WTC11 (cell line): ENCODE measurements around the gene RAD21L1. TPM values are rescaled to one million over a fixed set of nuclear protein-coding genes. Genes with fewer than 3 reads are reported as not detected.

Experiments used
- ATAC-seq: fragments of 200-7000 bp; cut with Tn5 transposase; 2 replicates; pipeline ENCODE4 v1.10.0; 2021; ENCODE audit warnings: mild to moderate bottlenecking, moderate library complexity
- CTCF ChIA-PET: fragments of 300-600 bp; sonication (Branson Sonifier 250); formaldehyde crosslinking; loops from one replicate; lab custom pipeline; 2021; ENCODE audit warnings: antibody characterized with exemption; lab: Charles Lee
- POLR2A ChIA-PET: fragments of 350-600 bp; sonication (Branson Sonifier 250); formaldehyde crosslinking; loops from one replicate; lab custom pipeline; 2021; ENCODE audit warnings: antibody characterized with exemption; lab: Charles Lee
- DNase-seq: peaks from one replicate; pipeline ENCODE4 v3.0.0; 2021; ENCODE audit warnings: low spot score
- H3K27ac Mint-ChIP-seq: 2 replicates; pipeline ENCODE4 v1.8.0; 2021; ENCODE audit warnings: mixed read lengths
- H3K27me3 Mint-ChIP-seq: 2 replicates; pipeline ENCODE4 v1.8.0; 2021; ENCODE audit warnings: low read depth, mild to moderate bottlenecking, moderate library complexity, mixed read lengths
- H3K36me3 Mint-ChIP-seq: 2 replicates; pipeline ENCODE4 v1.8.0; 2021; ENCODE audit warnings: mixed read lengths
- H3K4me1 Mint-ChIP-seq: 2 replicates; pipeline ENCODE4 v1.8.0; 2022; ENCODE audit warnings: mixed read lengths
- H3K4me3 Mint-ChIP-seq: 2 replicates; pipeline ENCODE4 v1.8.0; 2021; ENCODE audit warnings: mild to moderate bottlenecking, moderate library complexity, mixed read lengths
- H3K9me3 Mint-ChIP-seq: 2 replicates; pipeline ENCODE4 v1.8.0; 2021; ENCODE audit warnings: mixed read lengths
- ATF1 ChIP-seq: sonication (generic); formaldehyde crosslinking; IDR thresholded peaks from 2 replicates; pipeline ENCODE4 v1.8.1; 2023; ENCODE audit warnings: mild to moderate bottlenecking, moderate library complexity, missing genetic modification reagents
- CBFB ChIP-seq: sonication (generic); formaldehyde crosslinking; IDR thresholded peaks from 2 replicates; pipeline ENCODE4 v1.8.1; 2022; ENCODE audit warnings: mild to moderate bottlenecking, low read depth, missing genetic modification reagents
- CREM ChIP-seq: sonication (generic); formaldehyde crosslinking; IDR thresholded peaks from 2 replicates; pipeline ENCODE4 v1.8.1; 2022; ENCODE audit warnings: mild to moderate bottlenecking, missing genetic modification reagents, moderate library complexity
- ELF4 ChIP-seq: sonication (generic); formaldehyde crosslinking; IDR thresholded peaks from 2 replicates; pipeline ENCODE4 v1.8.1; 2022; ENCODE audit warnings: low read depth, mild to moderate bottlenecking, moderate library complexity, missing genetic modification reagents
- ETV6 ChIP-seq: sonication (generic); formaldehyde crosslinking; IDR thresholded peaks from 2 replicates; pipeline ENCODE4 v1.8.1; 2022; ENCODE audit warnings: mild to moderate bottlenecking, missing genetic modification reagents
- JAZF1 ChIP-seq: fragments of 250-450 bp; sonication (Bioruptor Pico); IDR thresholded peaks from 2 replicates; pipeline ENCODE4 v1.9.0; 2021; ENCODE audit warnings: moderate library complexity, mild to moderate bottlenecking, inconsistent platforms
- NFYB ChIP-seq: sonication (generic); formaldehyde crosslinking; conservative IDR thresholded peaks from 2 replicates; pipeline ENCODE4 v1.8.0; 2022; ENCODE audit warnings: low read depth, missing genetic modification reagents
- NR2C2 ChIP-seq: sonication (generic); formaldehyde crosslinking; IDR thresholded peaks from 2 replicates; pipeline ENCODE4 v1.8.0; 2022; ENCODE audit warnings: mild to moderate bottlenecking, missing genetic modification reagents
- RORB ChIP-seq: fragments of 250-450 bp; sonication (Bioruptor Pico); IDR thresholded peaks from 2 replicates; pipeline ENCODE4 v1.9.0; 2021; ENCODE audit warnings: mild to moderate bottlenecking
- SOX15 ChIP-seq: fragments of 250-450 bp; sonication (Bioruptor Pico); IDR thresholded peaks from 2 replicates; pipeline ENCODE4 v1.9.0; 2021; ENCODE audit warnings: mild to moderate bottlenecking
- ZBTB21 ChIP-seq: sonication (generic); formaldehyde crosslinking; IDR thresholded peaks from 2 replicates; pipeline ENCODE4 v1.8.1; 2023; ENCODE audit warnings: mild to moderate bottlenecking, missing genetic modification reagents, borderline replicate concordance
- total RNA-seq: library from RNA; stranded (reverse); gene quantifications from 3 replicates; pipeline ENCODE4 v1.2.3, GENCODE V29; 2021
- TF ChIP-seq, protein P1 (sequence below): sonication (generic); formaldehyde crosslinking; IDR thresholded peaks from 2 replicates; pipeline ENCODE4 v1.8.1; 2022; ENCODE audit warnings: missing genetic modification reagents, borderline replicate concordance
- TF ChIP-seq, protein P2 (sequence below): fragments of 250-450 bp; sonication (Bioruptor Pico); IDR thresholded peaks from 2 replicates; pipeline ENCODE4 v1.9.0; 2021; ENCODE audit warnings: mild to moderate bottlenecking
- TF ChIP-seq, protein P3 (sequence below): sonication (generic); formaldehyde crosslinking; IDR thresholded peaks from 2 replicates; pipeline ENCODE4 v1.8.1; 2023; ENCODE audit warnings: mild to moderate bottlenecking, missing genetic modification reagents, borderline replicate concordance
- TF ChIP-seq, protein P4 (sequence below): sonication (generic); formaldehyde crosslinking; conservative IDR thresholded peaks from 2 replicates; pipeline ENCODE4 v1.8.1; 2023; ENCODE audit warnings: mild to moderate bottlenecking, low read depth, missing genetic modification reagents, moderate library complexity
- TF ChIP-seq, protein P5 (sequence below): fragments of 200-600 bp; IDR thresholded peaks from 2 replicates; pipeline ENCODE4 v1.8.0; 2022; ENCODE audit warnings: antibody characterized with exemption
- TF ChIP-seq, protein P6 (sequence below): fragments of 250-450 bp; sonication (Bioruptor Pico); IDR thresholded peaks from 2 replicates; pipeline ENCODE4 v2.1.2; 2022; ENCODE audit warnings: mild to moderate bottlenecking, moderate library complexity
- TF ChIP-seq, protein P7 (sequence below): sonication (generic); formaldehyde crosslinking; IDR thresholded peaks from 2 replicates; pipeline ENCODE4 v1.8.0; 2022; ENCODE audit warnings: mild to moderate bottlenecking, missing genetic modification reagents
- TF ChIP-seq, protein P8 (sequence below): fragments of 250-450 bp; sonication (Bioruptor Pico); IDR thresholded peaks from 2 replicates; pipeline ENCODE4 v1.9.0; 2021; ENCODE audit warnings: mild to moderate bottlenecking
- TF ChIP-seq, protein P9 (sequence below): sonication (generic); formaldehyde crosslinking; IDR thresholded peaks from 2 replicates; pipeline ENCODE4 v1.8.1; 2023; ENCODE audit warnings: mild to moderate bottlenecking, missing genetic modification reagents

RAD21L1 gene
- total RNA-seq, 1 experiment from 2014 or later, result 0.77 TPM

DNA sequence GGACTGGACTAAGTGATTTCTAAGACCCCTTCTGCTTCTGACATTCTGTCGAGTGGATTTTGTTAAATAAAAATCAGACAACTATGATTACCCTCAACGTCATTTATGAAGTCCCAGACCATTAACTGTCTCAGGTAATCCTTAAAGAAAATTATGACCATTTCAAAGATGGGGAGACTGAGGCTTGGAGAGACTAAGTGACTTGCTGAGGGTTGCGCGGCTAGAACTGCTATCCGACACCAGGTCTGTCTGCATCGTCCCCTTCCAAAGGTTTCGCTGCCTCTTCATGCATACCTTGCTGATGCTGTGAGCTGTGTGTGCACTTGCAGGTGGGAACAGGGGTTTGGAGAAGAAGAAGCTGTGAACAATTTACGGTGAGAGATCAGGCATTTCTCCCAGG is 43.4 kb downstream of the RAD21L1 start:
- no peak overlapping the region for H3K27ac Mint-ChIP-seq
- POLR2A ChIA-PET, result no interaction called here
- ATAC-seq (no peak), DNase-seq (no peak)
- TF ChIP-seq, protein P1, sequence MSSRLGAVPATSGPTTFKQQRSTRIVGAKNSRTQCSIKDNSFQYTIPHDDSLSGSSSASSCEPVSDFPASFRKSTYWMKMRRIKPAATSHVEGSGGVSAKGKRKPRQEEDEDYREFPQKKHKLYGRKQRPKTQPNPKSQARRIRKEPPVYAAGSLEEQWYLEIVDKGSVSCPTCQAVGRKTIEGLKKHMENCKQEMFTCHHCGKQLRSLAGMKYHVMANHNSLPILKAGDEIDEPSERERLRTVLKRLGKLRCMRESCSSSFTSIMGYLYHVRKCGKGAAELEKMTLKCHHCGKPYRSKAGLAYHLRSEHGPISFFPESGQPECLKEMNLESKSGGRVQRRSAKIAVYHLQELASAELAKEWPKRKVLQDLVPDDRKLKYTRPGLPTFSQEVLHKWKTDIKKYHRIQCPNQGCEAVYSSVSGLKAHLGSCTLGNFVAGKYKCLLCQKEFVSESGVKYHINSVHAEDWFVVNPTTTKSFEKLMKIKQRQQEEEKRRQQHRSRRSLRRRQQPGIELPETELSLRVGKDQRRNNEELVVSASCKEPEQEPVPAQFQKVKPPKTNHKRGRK, result no peak
- TF ChIP-seq CREM (CRISPR knock-in tag) (no peak), ETV6 (CRISPR knock-in tag) (no peak), NFYB (no peak), JAZF1 (no peak), CBFB (CRISPR knock-in tag) (no peak)
- TF ChIP-seq, protein P2, sequence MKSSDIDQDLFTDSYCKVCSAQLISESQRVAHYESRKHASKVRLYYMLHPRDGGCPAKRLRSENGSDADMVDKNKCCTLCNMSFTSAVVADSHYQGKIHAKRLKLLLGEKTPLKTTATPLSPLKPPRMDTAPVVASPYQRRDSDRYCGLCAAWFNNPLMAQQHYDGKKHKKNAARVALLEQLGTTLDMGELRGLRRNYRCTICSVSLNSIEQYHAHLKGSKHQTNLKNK (CRISPR knock-in tag), result no peak
- TF ChIP-seq, protein P3, sequence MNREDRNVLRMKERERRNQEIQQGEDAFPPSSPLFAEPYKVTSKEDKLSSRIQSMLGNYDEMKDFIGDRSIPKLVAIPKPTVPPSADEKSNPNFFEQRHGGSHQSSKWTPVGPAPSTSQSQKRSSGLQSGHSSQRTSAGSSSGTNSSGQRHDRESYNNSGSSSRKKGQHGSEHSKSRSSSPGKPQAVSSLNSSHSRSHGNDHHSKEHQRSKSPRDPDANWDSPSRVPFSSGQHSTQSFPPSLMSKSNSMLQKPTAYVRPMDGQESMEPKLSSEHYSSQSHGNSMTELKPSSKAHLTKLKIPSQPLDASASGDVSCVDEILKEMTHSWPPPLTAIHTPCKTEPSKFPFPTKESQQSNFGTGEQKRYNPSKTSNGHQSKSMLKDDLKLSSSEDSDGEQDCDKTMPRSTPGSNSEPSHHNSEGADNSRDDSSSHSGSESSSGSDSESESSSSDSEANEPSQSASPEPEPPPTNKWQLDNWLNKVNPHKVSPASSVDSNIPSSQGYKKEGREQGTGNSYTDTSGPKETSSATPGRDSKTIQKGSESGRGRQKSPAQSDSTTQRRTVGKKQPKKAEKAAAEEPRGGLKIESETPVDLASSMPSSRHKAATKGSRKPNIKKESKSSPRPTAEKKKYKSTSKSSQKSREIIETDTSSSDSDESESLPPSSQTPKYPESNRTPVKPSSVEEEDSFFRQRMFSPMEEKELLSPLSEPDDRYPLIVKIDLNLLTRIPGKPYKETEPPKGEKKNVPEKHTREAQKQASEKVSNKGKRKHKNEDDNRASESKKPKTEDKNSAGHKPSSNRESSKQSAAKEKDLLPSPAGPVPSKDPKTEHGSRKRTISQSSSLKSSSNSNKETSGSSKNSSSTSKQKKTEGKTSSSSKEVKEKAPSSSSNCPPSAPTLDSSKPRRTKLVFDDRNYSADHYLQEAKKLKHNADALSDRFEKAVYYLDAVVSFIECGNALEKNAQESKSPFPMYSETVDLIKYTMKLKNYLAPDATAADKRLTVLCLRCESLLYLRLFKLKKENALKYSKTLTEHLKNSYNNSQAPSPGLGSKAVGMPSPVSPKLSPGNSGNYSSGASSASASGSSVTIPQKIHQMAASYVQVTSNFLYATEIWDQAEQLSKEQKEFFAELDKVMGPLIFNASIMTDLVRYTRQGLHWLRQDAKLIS, result no peak
- TF ChIP-seq, protein P4, sequence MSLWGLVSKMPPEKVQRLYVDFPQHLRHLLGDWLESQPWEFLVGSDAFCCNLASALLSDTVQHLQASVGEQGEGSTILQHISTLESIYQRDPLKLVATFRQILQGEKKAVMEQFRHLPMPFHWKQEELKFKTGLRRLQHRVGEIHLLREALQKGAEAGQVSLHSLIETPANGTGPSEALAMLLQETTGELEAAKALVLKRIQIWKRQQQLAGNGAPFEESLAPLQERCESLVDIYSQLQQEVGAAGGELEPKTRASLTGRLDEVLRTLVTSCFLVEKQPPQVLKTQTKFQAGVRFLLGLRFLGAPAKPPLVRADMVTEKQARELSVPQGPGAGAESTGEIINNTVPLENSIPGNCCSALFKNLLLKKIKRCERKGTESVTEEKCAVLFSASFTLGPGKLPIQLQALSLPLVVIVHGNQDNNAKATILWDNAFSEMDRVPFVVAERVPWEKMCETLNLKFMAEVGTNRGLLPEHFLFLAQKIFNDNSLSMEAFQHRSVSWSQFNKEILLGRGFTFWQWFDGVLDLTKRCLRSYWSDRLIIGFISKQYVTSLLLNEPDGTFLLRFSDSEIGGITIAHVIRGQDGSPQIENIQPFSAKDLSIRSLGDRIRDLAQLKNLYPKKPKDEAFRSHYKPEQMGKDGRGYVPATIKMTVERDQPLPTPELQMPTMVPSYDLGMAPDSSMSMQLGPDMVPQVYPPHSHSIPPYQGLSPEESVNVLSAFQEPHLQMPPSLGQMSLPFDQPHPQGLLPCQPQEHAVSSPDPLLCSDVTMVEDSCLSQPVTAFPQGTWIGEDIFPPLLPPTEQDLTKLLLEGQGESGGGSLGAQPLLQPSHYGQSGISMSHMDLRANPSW (CRISPR knock-in tag), result no peak
- TF ChIP-seq, all 79 proteins: peak for 0
- Mint-ChIP-seq H3K27me3 (peaks cover 19% of the 10 kb centered on the region), H3K4me3 (no peak overlapping the region), H3K9me3 (no peaks in the 10 kb centered on the region), H3K36me3 (no peaks in the 10 kb centered on the region), H3K4me1 (peaks cover 21% of the 10 kb centered on the region)
- CTCF ChIA-PET, result no interaction called here

DNA sequence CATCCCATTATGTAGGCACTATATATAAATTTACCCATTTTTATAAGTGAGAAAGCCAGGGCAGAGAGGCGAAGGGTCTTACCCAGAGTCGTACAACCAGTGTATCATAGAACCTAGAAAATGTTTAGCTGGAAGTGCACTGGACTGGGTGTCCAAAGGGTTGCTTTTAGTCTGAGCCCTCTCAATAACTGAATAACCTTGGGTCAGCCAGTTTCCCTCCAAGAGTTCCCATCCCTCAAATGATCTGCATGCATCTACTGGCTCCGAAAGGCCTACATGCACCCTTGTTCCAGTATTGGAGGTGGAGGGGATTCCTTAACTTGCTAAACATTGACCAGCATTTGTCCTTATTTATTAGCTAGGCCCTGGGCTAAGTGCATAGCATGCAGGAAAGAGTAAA is 44.0 kb downstream of the RAD21L1 start:
- Mint-ChIP-seq H3K9me3 (no peaks in the 10 kb centered on the region), H3K27ac (no peak overlapping the region), H3K4me3 (no peak overlapping the region), H3K4me1 (peaks cover 21% of the 10 kb centered on the region), H3K36me3 (no peaks in the 10 kb centered on the region), H3K27me3 (peaks cover 17% of the 10 kb centered on the region)
- ChIA-PET POLR2A (no interaction called here), CTCF (interaction anchor here (0.6 kb wide), 1 partner anchor 917 kb away, joined by 3 read pairs; no protein-coding TSS in a partner anchor)
- DNase-seq (no peak), ATAC-seq (no peak)
- TF ChIP-seq ELF4 (no peak), ZBTB21 (CRISPR knock-in tag) (no peak), RORB (CRISPR knock-in tag) (no peak), ATF1 (no peak), SOX15 (CRISPR knock-in tag) (no peak), NR2C2 (no peak)
- TF ChIP-seq, protein P5, sequence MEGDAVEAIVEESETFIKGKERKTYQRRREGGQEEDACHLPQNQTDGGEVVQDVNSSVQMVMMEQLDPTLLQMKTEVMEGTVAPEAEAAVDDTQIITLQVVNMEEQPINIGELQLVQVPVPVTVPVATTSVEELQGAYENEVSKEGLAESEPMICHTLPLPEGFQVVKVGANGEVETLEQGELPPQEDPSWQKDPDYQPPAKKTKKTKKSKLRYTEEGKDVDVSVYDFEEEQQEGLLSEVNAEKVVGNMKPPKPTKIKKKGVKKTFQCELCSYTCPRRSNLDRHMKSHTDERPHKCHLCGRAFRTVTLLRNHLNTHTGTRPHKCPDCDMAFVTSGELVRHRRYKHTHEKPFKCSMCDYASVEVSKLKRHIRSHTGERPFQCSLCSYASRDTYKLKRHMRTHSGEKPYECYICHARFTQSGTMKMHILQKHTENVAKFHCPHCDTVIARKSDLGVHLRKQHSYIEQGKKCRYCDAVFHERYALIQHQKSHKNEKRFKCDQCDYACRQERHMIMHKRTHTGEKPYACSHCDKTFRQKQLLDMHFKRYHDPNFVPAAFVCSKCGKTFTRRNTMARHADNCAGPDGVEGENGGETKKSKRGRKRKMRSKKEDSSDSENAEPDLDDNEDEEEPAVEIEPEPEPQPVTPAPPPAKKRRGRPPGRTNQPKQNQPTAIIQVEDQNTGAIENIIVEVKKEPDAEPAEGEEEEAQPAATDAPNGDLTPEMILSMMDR, result no peak
- TF ChIP-seq, protein P6, sequence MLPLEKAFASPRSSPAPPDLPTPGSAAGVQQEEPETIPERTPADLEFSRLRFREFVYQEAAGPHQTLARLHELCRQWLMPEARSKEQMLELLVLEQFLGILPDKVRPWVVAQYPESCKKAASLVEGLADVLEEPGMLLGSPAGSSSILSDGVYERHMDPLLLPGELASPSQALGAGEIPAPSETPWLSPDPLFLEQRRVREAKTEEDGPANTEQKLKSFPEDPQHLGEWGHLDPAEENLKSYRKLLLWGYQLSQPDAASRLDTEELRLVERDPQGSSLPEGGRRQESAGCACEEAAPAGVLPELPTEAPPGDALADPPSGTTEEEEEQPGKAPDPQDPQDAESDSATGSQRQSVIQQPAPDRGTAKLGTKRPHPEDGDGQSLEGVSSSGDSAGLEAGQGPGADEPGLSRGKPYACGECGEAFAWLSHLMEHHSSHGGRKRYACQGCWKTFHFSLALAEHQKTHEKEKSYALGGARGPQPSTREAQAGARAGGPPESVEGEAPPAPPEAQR (CRISPR knock-in tag), result no peak
- TF ChIP-seq, protein P7, sequence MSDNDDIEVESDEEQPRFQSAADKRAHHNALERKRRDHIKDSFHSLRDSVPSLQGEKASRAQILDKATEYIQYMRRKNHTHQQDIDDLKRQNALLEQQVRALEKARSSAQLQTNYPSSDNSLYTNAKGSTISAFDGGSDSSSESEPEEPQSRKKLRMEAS (CRISPR knock-in tag), result no peak
- TF ChIP-seq, protein P8, sequence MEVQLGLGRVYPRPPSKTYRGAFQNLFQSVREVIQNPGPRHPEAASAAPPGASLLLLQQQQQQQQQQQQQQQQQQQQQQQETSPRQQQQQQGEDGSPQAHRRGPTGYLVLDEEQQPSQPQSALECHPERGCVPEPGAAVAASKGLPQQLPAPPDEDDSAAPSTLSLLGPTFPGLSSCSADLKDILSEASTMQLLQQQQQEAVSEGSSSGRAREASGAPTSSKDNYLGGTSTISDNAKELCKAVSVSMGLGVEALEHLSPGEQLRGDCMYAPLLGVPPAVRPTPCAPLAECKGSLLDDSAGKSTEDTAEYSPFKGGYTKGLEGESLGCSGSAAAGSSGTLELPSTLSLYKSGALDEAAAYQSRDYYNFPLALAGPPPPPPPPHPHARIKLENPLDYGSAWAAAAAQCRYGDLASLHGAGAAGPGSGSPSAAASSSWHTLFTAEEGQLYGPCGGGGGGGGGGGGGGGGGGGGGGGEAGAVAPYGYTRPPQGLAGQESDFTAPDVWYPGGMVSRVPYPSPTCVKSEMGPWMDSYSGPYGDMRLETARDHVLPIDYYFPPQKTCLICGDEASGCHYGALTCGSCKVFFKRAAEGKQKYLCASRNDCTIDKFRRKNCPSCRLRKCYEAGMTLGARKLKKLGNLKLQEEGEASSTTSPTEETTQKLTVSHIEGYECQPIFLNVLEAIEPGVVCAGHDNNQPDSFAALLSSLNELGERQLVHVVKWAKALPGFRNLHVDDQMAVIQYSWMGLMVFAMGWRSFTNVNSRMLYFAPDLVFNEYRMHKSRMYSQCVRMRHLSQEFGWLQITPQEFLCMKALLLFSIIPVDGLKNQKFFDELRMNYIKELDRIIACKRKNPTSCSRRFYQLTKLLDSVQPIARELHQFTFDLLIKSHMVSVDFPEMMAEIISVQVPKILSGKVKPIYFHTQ (CRISPR knock-in tag), result no peak
- TF ChIP-seq, protein P9, sequence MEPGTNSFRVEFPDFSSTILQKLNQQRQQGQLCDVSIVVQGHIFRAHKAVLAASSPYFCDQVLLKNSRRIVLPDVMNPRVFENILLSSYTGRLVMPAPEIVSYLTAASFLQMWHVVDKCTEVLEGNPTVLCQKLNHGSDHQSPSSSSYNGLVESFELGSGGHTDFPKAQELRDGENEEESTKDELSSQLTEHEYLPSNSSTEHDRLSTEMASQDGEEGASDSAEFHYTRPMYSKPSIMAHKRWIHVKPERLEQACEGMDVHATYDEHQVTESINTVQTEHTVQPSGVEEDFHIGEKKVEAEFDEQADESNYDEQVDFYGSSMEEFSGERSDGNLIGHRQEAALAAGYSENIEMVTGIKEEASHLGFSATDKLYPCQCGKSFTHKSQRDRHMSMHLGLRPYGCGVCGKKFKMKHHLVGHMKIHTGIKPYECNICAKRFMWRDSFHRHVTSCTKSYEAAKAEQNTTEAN (CRISPR knock-in tag), result no peak
